Frontal cortex (tissue), 4 donors: ENCODE measurements around the gene NRG2. TPM values are rescaled to one million over a fixed set of nuclear protein-coding genes. Genes with fewer than 3 reads are reported as not detected.

Source experiments
- DNase-seq, 2 donors: peaks; one replicate each; pipeline ENCODE4 v3.0.0; 2012; ENCODE audit warnings: low spot score in 2 of 2
- FAIRE-seq: peaks from 2 replicates; lab custom pipeline; 2012; peaks lifted over from hg19 to GRCh38; lab: Jason Lieb, UNC
- total RNA-seq: library from RNA; depleted of rRNA; stranded (reverse); fragments of >200 nt; gene quantifications from one replicate; pipeline ENCODE4 v1.2.3, GENCODE V29; 2014
- donor health status: control.
- donor health status: control.
- donor health status: control.

NRG2 gene
- total RNA-seq, 1 donor from 2014 or later = 5.3 TPM

DNA sequence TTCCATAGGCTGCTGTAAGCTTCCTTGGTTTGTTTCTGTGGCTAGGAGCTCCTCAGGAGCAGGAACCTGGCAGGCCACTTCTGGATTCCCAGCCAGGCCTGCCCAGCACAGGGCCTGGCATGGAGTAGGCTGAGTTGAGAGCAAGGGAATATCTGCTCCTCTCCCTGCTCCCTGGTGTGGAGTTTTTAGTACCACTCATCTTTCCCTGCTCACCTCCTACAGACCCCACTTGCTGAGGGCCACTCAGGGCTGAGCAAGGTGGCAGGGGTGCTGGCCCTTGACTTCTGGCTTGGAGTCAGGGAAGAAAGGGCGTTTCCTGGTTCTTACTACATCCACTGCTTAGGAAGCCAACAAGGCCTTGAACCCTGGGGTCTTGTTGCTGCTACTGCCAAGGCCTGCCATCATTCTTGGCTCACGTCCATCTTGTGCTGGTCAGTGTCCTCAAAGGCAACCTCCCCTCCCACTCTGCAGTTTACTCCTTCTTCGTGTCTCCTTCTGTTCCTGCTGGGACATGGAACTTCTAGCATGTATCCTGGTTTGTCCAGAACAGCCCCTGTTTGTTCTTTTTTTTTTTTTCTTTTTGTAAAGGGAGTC is 192.6 kb downstream of the NRG2 start:
- DNase-seq = no peak
- FAIRE-seq = no peak

DNA sequence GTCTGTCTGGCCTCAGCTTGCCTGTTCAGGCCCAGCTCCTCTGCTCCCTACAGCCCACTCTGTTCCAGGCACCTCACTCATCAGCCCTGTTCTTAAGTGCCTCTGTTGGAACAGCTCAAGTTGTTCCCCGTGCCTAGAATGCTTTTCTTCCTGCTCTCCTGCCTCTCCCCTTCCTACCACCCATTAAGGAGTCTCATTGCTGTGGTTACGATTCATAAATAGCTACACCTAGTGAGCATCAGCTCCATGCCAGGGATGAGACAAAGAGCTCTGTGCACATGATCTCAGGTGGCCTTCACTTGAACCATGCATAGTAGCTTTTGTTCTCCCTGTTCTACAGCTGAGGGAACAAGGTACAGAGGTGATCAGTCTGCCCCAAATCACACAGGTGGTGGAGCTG is 193.2 kb downstream of the NRG2 start:
- FAIRE-seq (no peak), DNase-seq (no peak)

DNA sequence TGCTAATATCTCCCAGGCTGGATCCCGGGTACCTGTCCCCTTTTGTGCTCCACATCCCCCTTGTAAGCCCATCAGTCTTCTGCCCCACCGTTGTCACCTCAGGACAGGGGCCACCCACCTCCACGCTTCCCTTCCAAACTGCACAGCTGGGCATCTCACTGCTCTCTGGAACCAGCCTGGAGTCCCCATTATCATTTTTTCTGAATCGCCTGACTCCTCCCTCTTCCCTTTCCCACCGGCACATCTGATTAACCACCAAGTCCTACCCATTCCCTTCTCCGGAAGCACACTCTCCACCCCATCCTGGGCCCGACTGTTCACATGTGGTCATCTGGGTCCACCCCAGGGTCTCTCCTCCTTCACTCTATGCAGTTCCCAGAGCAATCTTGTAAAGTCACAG is 193.6 kb downstream of the NRG2 start:
- FAIRE-seq = no peak

DNA sequence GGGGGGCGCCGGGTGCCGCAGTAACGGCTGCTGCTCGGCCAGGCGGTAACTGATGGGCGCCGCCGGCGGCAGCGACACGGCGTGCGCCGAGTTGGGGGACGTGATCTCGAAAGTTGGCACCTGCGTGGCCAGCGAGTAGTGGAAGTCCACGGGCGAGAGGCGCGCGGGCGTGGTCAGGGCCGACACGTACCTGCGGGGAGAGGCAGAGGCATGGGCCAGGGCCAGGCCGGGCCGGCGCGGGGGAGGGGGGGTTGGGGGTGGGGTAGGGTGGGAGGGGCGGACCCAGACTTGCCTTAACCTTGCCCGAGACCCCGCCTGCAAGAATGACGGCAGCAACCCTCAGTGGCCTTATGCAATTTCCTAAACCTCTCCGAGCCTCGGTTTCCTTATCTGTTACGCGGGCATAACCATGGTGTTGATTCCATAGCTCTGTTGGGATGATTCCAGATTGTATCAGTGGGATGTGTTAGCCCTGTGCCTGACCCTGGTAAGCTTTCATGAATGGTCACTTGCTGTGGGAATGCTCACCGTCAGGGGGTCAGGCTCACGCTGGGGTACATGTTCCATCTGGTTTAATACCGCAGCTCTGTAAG is 194.5 kb downstream of the NRG2 start:
- DNase-seq (peak; percentile 29 to 60), FAIRE-seq (no peak)

More for the DNA sequence above, 193.6 kb downstream of the NRG2 start:
- DNase-seq = no peak

DNA sequence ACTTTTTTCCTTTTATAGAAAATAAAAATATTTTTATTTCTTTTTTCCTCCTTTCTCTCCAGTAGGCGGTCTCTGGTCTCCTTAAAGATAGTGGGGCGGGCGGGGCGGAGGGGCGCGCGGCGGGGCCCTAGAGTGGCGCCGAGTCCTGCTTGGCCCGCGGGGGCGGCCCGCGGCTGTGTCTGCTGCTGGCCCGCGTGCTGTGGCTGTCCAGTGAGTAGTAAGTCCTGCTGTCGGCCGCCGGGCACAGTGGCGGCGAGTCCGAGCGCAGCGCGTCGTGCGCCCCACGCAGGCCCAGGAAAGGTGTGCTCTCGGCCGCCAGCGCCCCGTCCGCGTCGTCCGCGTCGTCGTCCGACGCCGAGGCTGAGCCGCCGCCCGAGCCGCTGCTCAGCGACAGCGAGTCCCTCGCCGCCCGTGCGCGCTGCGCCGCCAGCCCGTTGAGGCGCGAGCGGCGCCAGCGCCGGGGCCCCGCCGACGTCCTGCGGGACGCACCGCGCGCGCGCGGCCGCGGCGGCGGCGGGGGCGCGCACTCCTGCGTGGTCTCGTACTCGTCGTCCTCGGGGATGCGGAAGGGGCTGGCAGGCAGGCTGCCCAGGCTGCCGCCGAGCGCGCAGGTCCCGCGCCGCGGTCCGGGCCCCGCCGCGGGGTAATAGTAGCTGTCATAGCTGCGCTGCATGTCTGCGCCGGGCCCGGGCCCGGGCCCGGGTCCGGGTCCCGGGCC is 195.2 kb downstream of the NRG2 start:
- no peak for FAIRE-seq
- peak; percentile 84 to 85 for DNase-seq

DNA sequence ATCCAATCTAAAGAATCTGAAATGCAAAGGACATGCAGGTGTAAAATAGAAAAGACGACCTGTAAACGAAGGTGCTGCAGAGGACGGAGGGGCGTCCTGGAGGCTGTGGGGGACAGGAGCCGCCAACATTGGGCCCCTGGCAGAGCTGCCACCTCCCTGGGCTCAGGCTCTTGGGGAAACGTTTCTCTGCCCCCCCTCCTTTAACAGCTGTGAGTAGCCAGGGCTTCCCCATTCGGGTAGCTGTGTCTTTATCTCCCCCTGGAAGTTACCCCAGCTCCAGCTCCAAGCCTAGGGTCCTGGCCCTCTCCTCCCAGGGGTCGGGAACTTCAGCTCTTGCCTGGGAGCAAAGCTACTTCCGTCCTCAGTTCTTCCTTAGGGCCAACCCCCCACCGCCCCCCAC is 196.0 kb downstream of the NRG2 start:
- DNase-seq = no peak
- FAIRE-seq = no peak

DNA sequence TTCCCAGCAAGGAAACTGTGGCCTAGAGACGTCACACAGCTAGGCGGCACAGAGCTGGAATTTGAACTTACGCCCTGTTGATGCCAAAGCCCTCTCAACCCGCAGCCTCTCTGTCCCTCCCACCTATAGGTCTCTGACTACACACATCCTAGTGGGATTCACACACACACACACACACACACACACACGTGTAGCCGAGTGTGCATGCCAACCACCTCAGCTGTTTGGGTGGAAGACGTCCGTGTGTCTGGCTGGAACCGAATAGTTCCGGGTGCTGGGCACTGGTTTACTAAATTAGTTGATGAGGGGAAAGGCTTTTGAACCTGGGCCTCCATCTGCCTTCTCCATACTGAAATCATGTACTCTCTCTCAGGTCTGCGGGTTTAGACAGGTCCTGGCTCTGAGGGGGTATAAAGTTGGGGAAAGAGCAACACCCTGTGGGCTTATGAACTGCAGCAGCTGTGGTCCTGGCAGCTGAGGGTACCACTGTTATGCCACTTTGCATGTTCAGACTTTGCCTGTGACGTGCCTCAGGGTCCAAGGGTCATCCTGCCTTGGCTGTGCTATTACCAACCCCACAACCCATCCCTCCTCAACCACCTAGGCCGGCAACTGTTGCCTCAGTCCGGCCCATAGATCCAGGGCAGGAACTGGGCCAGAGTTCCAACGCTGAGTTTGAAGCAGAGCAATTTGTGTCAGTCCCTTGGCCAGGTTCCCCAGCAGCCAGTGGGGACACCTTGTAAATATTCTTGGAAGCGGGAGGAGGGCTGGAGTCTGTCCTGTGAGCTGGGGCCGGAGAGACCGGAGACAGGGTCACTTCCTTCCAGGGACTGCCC is 197.0 kb downstream of the NRG2 start:
- peak in 1 of 2 donors; percentile 49 for DNase-seq
- FAIRE-seq = no peak

DNA sequence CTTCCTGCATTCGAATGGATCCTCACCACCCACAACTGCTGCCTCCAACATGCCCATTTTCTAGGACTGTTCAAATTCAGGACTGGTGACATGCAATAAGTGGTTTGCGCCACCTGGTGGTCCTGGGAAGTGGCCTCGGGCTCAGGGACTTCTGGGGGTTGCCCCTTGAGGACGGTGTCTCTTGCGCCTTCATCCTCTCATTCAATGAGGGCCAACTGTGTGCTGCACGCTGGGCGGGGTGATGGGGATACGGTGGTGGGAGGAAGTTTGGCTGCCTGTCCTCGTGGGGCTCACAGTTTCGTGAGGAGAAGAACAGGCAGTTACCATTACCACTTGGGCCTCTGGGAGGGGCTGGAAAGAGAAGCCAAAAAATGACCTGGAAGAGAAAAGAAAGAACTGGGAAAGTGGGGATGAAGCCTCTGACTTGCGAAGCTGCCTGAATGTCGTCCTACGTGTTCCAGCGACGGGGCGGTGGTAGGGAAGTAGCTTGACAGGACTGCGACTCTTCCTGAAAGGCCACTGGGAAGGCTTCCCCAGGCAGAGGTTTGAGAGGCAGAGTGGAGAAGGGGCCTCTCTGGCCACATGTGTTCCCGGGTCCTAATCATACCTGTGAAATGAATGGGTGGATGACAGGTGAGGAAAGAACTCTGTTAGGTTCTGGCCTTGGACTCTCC is 198.5 kb downstream of the NRG2 start:
- FAIRE-seq = no peak
- DNase-seq = peak; percentile 72 to 77

DNA sequence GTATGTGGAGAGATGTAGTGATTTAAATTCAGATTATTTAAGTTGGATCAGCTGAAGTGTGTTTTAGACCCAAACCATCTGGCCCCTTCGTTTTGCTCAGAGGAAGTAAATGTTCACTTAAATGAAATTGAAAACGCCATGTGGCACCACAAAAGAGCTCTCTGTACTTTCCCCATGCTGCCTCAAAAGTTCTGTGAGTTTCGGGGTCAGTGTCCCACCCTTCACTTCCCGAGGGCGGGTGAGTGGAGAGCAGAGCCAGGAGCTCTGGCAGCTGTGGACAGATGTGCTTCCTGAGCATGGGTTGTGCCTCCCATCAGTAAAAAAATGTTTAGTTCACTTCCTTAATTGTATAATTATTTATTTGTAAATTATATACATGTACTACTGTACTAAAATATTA is 199.1 kb downstream of the NRG2 start:
- DNase-seq (no peak), FAIRE-seq (no peak)

DNA sequence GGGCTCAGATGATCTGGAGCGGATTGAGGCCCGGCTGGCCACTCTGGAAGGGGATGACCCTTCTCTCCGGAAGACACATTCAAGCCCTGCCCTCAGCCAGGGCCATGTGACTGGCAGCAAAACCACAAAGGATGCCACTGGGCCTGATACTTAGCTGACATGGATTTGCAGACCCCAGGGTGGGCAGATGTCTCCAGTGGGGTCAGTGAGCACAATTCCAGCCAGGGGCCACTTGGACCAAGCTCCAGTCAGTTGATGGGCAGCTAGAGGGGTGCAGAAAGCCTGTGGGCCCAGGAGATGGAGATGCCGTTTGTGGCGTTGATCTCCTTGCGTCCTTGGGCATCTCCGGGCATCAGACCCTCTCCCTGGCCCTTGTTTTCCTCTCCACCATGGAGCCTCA is 200.8 kb downstream of the NRG2 start:
- no peak for DNase-seq
- no peak for FAIRE-seq

DNA sequence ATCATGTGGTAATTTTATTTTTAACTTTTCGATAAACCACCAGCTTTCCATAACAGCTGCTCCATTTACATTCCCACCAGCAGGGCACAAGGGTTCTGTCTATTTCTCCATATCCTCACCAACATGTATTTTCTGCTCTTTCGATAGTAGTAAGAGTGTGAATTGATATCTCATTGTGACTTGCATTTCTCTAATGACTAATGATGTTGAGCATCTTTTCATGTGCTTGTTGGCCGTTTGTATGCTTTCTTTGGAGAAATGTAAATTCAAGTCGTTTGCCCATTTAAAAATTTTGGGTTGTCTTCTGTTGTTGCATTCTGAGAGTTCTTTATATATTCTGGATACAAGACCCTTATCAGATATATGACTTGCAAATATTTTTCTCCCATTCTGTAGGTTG is 201.6 kb downstream of the NRG2 start:
- FAIRE-seq = no peak
- no peak for DNase-seq

DNA sequence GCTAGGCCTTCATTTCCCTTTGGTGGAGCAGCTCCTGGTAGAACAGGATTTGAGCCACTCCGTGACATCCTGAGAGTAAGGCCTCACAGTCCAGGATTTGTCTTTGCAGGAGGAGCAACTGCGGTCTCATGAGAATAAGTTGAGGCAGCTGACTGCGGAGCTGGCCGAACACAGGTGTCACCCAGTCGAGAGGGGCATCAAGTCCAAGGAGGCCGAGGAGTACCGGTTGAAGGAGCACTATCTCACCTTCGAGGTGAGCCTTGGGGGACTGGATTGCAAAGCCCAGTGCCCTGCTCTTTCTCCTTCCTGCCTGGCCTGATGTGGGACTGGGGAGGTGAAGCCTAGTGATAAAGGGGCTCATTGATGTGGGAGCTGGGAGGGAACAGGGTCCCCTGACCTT is 203.2 kb downstream of the NRG2 start:
- no peak for DNase-seq
- no peak for FAIRE-seq

DNA sequence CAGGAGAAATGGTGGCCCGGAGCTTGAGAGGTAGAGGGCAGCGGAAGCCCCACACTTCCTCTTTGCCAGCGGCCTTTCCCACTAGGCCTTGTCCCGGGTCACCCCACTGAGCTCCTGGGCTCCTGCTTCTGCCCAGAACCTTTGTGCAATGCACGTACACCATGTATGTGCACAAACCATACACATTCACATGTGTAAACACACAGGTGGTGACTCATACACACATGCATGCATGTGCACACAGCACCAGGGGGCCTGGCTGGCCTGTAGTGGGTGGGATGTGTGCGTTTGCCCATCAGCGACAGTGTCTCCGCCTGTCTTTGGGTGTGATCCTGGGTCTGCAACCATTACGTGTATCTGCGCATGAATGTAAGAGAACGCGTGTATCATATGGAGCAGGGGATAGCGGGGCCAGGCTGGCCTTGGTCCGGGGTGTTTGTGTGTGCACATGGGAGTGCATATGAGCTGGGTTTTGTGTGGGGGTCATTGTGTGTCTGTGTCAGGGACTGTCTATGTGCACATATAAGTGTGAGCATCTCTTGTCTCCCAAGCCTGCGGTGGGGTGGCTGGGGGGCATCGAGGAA is 203.8 kb downstream of the NRG2 start:
- no peak for DNase-seq
- FAIRE-seq = no peak

DNA sequence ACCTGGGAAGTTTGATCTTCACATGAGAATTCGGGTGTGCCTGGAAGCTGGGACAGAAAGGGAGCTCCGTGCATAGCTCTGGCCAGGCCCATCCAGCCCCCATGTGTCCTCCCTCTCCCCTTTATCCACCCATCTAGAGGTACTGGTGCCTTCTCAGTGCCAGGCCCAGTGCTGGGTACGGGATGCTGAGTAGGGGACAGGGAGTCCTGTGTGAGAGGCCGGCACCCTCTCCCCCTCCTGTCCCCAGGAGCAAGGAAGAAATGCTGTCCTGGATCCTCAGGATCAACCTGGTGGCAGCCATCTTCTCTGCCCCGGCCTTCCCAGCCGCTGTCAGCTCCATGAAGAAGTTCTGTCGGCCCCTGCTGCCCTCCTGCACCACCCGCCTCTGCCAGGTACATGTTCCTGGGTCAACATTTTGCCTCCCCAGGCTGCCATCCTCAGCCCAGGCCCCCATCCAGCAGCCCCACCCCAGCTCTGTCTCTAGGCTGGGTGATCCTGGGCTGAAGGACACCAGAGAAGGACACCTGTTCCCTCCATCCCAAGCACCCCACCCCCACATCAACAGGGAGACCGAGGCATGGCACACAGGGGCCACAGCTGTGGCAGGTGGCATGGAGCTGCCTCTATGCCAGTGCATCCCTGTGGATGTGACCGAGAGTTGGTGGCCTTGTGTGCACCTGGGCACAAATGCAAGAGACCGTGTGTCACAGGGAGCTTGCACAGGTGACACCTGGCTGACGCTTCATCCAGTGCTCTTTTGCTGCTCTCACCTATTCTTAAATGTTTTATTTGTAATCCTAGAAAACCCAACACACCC is 204.5 kb downstream of the NRG2 start:
- FAIRE-seq (no peak), DNase-seq (no peak)

DNA sequence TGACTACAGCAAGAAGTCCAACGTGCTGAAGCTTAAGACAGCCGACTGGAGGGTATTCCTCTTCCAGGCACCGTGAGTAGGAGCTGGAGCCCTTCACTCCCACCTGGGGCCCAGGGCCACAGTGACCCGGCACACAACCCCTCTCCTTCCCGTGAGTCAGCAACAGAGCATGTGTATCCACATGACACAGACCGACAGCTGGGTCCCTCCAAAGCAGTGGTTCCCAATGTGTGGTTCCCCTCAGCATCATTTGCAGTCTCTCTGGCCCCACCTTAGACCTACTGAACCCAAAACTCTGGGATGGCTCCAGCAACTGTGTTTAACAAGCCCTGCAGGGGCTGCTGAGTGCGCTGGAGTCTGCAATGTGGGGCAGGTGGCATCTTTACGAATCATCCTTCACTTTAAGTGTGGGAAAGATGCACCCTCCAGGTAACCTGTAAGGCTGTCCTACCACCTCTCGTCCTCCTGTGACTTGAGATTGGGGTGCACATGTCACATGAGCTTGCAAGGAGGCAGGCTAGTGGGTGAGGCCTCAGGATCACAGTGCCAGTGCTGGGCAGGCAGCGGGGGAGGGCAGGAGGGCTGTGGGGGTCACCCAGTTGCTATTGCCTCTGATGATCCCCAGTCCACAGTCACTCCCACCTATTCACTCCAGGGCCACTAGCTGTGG is 205.3 kb downstream of the NRG2 start:
- DNase-seq = no peak
- no peak for FAIRE-seq

DNA sequence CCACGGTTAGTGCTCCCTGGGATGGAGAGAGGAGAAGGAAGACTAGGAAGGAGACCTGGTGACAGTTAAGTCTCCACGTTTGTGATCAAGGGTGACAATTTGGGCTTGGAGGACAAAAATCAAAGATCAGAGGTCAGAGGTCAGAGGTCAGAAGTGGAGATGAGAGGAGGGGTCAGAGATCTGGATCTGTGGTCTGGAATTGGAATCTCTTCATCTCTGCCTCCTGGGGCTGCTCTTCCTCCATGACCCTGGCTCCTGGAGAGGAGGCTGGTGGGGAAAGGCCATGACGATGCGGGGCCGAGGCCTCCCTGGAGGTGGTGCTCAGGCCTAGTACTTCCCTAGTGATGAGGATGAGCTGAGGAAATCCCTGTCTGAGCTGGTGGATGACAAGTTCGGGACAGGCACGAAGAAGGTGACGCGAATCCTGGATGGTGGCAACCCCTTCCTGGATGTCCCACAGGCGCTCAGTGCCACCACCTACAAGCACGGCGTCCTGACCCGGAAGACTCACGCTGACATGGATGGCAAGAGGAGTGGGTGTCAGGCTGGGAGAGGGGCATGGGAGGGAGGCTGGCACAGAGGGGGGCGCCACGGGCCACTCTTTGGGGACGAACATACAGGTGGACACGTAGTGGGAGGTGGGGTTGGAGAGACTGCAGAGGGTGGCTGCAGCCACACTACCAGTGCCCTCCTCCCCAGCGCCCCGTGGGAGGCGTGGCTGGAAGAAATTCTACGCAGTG is 206.5 kb downstream of the NRG2 start:
- DNase-seq = no peak
- no peak for FAIRE-seq

DNA sequence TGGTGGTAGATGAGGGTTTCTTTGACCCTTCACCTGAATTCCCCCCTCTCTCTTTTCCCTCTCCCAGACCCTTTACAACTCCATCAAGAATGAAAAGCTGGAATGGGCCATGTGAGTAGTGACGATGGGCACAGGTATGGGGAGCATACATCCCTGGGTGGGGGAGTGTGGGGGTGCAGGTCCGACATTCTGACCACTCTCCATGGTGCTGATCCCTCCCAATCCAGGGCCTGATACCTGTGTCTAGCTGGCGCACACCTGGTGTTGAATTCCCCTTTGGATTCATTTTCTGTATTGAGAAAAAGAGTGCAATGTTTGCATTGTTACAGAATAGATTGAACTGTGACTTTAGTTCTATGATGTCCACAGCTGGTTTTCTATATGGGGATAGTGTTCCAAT is 207.4 kb downstream of the NRG2 start:
- DNase-seq = no peak

DNA sequence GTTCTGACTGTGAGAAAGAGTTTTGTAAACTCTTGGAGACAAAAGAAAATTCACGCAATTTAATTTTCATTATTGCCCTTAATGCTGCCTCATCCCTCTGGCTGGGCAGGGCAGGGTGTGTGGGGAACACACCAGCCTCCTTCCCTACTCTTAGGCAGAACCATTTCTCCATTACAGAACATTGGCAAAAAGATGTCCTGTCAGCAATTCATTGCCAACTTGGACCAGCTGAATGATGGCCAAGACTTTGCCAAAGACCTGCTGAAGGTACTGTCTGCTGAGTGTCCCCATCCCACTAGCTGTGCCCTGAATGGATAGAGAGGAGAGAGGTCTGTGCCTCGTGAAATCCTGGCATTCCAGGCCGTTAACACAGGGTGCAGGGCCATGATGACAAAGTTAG is 209.6 kb downstream of the NRG2 start:
- FAIRE-seq (no peak), DNase-seq (no peak)

More for the DNA sequence above, 207.4 kb downstream of the NRG2 start:
- FAIRE-seq = no peak
